ENCODE results near the gene RAB19. TPM values are rescaled to one million over a fixed set of nuclear protein-coding genes. Genes with fewer than 3 reads are reported as not detected.
"Not testable (repeated sequence)": the region's sequence is repeated elsewhere in the genome, so short reads cannot be mapped to it uniquely, and the experiment has no call there.

RAB19 gene
- polyA plus RNA-seq, 1 donor, result 1.2 TPM

- DNase-seq, result no peak
- Histone ChIP-seq H3K4me1 (ENCODE audit: control insufficient read depth, insufficient read depth, low read length) (no peaks in the 10 kb centered on the region), H3K4me3 (ENCODE audit: low read length) (no peak overlapping the region), H3K9me3 (ENCODE audit: control insufficient read depth, low read depth, low read length) (no peaks in the 10 kb centered on the region), H3K27ac (ENCODE audit: low read length) (no peak overlapping the region), H3K36me3 (ENCODE audit: control insufficient read depth, insufficient read depth, low read length) (no peaks in the 10 kb centered on the region), H3K27me3 (ENCODE audit: control insufficient read depth, insufficient read depth, low read length) (no peaks in the 10 kb centered on the region)
- 79% methylated on average over 2 of the region's 3 CpGs for WGBS (ENCODE audit: insufficient coverage, low lambda C conversion rate)
Observed at GRCh38 chr7:140400381-140400780, 3.5 kb upstream of the RAB19 start.

- Histone ChIP-seq H3K36me3 (ENCODE audit: control insufficient read depth, insufficient read depth, low read length) (no peaks in the 10 kb centered on the region), H3K27me3 (ENCODE audit: control insufficient read depth, insufficient read depth, low read length) (no peaks in the 10 kb centered on the region), H3K4me3 (ENCODE audit: low read length) (no peak overlapping the region), H3K4me1 (ENCODE audit: control insufficient read depth, insufficient read depth, low read length) (no peaks in the 10 kb centered on the region), H3K27ac (ENCODE audit: low read length) (no peak overlapping the region), H3K9me3 (ENCODE audit: control insufficient read depth, low read depth, low read length) (no peaks in the 10 kb centered on the region)
- DNase-seq, result no peak
- WGBS (ENCODE audit: insufficient coverage, low lambda C conversion rate), result no CpG with 5 or more reads among the region's 2 CpGs
Observed at GRCh38 chr7:140402178-140402835, 1.6 kb upstream of the RAB19 start.

- Histone ChIP-seq H3K4me3 (ENCODE audit: low read length) (peak overlapping the region; percentile 58), H3K27me3 (ENCODE audit: control insufficient read depth, insufficient read depth, low read length) (no peaks in the 10 kb centered on the region), H3K36me3 (ENCODE audit: control insufficient read depth, insufficient read depth, low read length) (no peaks in the 10 kb centered on the region), H3K4me1 (ENCODE audit: control insufficient read depth, insufficient read depth, low read length) (no peaks in the 10 kb centered on the region), H3K9me3 (ENCODE audit: control insufficient read depth, low read depth, low read length) (no peaks in the 10 kb centered on the region), H3K27ac (ENCODE audit: low read length) (no peak overlapping the region)
- 42% methylated on average over 2 of the region's 3 CpGs for WGBS (ENCODE audit: insufficient coverage, low lambda C conversion rate)
- no peak for DNase-seq
Observed at GRCh38 chr7:140404565-140405065, 757 bp downstream of the RAB19 start.

DNA sequence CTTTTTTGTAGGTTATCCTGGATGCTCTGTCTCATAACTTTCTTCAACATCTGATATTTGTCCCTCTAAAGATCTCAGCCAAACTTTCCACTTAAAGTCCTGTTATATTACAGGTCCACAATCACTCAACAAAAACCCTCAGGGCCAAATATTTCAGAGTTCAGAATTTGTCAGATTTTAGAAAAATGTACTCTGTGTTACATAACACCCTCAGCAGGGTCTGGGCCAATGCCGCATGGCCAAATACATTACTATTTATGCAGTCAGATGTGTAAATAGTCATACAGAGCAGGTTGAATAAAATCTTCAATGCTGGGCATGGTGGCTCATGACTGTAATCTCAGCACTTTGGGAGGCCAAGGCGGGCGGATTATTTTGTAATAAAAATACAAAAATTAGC, 11.5 kb downstream of the RAB19 start:
- H3K4me1 ChIP-seq (ENCODE audit: control insufficient read depth, insufficient read depth, low read length), result no peaks in the 10 kb centered on the region
- no peaks in the 10 kb centered on the region for H3K9me3 ChIP-seq (ENCODE audit: control insufficient read depth, low read depth, low read length)
- no CpG with 5 or more reads among the region's 3 CpGs for WGBS (ENCODE audit: insufficient coverage, low lambda C conversion rate)
- H3K4me3 ChIP-seq (ENCODE audit: low read length), result no peak overlapping the region
- H3K36me3 ChIP-seq (ENCODE audit: control insufficient read depth, insufficient read depth, low read length), result peaks cover 2% of the 10 kb centered on the region
- no peak for DNase-seq
- H3K27me3 ChIP-seq (ENCODE audit: control insufficient read depth, insufficient read depth, low read length), result no peaks in the 10 kb centered on the region
- H3K27ac ChIP-seq (ENCODE audit: low read length), result no peak overlapping the region

DNA sequence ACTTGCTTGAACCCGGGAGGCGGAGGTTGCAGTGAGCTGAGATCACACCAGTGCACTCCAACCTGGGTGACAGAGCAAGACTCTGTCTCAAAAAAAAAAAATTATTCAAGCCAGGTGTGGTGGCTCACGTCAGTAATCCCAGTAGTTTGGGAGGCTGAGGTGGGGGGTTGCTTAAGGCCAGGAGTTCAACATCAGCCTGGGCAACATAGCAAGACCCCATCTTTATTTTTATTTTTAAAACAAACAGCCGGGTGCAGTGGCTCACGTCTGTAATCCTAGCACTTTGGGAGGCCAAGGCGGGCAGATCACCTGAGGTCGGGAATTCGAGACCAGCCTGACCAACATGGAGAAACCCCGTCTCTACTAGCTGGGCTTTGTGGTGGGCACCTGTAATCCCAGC, 12.0 kb downstream of the RAB19 start:
- not testable (repeated sequence) for H3K36me3 ChIP-seq (ENCODE audit: control insufficient read depth, insufficient read depth, low read length); H3K4me1 ChIP-seq (ENCODE audit: control insufficient read depth, insufficient read depth, low read length); H3K9me3 ChIP-seq (ENCODE audit: control insufficient read depth, low read depth, low read length); H3K27ac ChIP-seq (ENCODE audit: low read length); H3K4me3 ChIP-seq (ENCODE audit: low read length); DNase-seq; H3K27me3 ChIP-seq (ENCODE audit: control insufficient read depth, insufficient read depth, low read length)
- WGBS (ENCODE audit: insufficient coverage, low lambda C conversion rate), result no CpG with 5 or more reads among the region's 9 CpGs

- Histone ChIP-seq H3K36me3 (ENCODE audit: control insufficient read depth, insufficient read depth, low read length) (peaks cover 2% of the 10 kb centered on the region), H3K27me3 (ENCODE audit: control insufficient read depth, insufficient read depth, low read length) (no peaks in the 10 kb centered on the region), H3K4me1 (ENCODE audit: control insufficient read depth, insufficient read depth, low read length) (no peaks in the 10 kb centered on the region), H3K4me3 (ENCODE audit: low read length) (no peak overlapping the region), H3K9me3 (ENCODE audit: control insufficient read depth, low read depth, low read length) (no peaks in the 10 kb centered on the region), H3K27ac (ENCODE audit: low read length) (no peak overlapping the region)
- WGBS (ENCODE audit: insufficient coverage, low lambda C conversion rate), result no CpG with 5 or more reads among the region's 8 CpGs
- no peak for DNase-seq
Observed at GRCh38 chr7:140416560-140416959, 12.7 kb downstream of the RAB19 start.

- H3K4me3 ChIP-seq (ENCODE audit: low read length), result no peak overlapping the region
- H3K27ac ChIP-seq (ENCODE audit: low read length), result no peak overlapping the region
- no CpG with 5 or more reads among the region's 8 CpGs for WGBS (ENCODE audit: insufficient coverage, low lambda C conversion rate)
- H3K4me1 ChIP-seq (ENCODE audit: control insufficient read depth, insufficient read depth, low read length), result no peaks in the 10 kb centered on the region
- H3K27me3 ChIP-seq (ENCODE audit: control insufficient read depth, insufficient read depth, low read length), result no peaks in the 10 kb centered on the region
- DNase-seq, result no peak
- peaks cover 2% of the 10 kb centered on the region for H3K36me3 ChIP-seq (ENCODE audit: control insufficient read depth, insufficient read depth, low read length)
- H3K9me3 ChIP-seq (ENCODE audit: control insufficient read depth, low read depth, low read length), result no peaks in the 10 kb centered on the region
Observed at GRCh38 chr7:140417456-140418155, 13.7 kb downstream of the RAB19 start.

DNA sequence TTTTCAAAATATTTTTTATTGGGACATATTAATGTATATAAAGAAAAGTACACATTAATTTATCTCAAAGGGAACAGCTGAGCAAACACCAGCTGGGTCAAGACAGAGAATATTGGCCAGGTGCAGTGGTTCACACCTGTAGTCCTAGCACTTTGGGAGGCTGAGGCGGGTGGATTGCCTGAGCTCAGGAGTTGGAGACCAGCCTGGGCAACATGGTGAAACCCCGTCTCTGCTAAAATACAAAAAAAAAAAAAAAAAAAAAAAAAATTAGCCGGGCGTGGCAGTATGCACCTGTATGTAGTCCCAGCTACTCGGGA, 14.3 kb downstream of the RAB19 start:
- 33% methylated on average over 1 of the region's 5 CpGs for WGBS (ENCODE audit: insufficient coverage, low lambda C conversion rate)
- H3K4me1 ChIP-seq (ENCODE audit: control insufficient read depth, insufficient read depth, low read length); H3K9me3 ChIP-seq (ENCODE audit: control insufficient read depth, low read depth, low read length); H3K27ac ChIP-seq (ENCODE audit: low read length); H3K4me3 ChIP-seq (ENCODE audit: low read length); H3K27me3 ChIP-seq (ENCODE audit: control insufficient read depth, insufficient read depth, low read length); H3K36me3 ChIP-seq (ENCODE audit: control insufficient read depth, insufficient read depth, low read length): not testable (repeated sequence)
- peak; percentile 14 to 16 for DNase-seq

GRCh38 chr7:140418653-140419052, 14.8 kb downstream of the RAB19 start:
- H3K4me3 ChIP-seq (ENCODE audit: low read length), result no peak overlapping the region
- no peaks in the 10 kb centered on the region for H3K4me1 ChIP-seq (ENCODE audit: control insufficient read depth, insufficient read depth, low read length)
- peaks cover under 1% of the 10 kb centered on the region for H3K36me3 ChIP-seq (ENCODE audit: control insufficient read depth, insufficient read depth, low read length)
- no peaks in the 10 kb centered on the region for H3K9me3 ChIP-seq (ENCODE audit: control insufficient read depth, low read depth, low read length)
- no peak overlapping the region for H3K27ac ChIP-seq (ENCODE audit: low read length)
- no peak for DNase-seq
- WGBS (ENCODE audit: insufficient coverage, low lambda C conversion rate), result 100% methylated on average over 1 of the region's 4 CpGs
- no peaks in the 10 kb centered on the region for H3K27me3 ChIP-seq (ENCODE audit: control insufficient read depth, insufficient read depth, low read length)

DNA sequence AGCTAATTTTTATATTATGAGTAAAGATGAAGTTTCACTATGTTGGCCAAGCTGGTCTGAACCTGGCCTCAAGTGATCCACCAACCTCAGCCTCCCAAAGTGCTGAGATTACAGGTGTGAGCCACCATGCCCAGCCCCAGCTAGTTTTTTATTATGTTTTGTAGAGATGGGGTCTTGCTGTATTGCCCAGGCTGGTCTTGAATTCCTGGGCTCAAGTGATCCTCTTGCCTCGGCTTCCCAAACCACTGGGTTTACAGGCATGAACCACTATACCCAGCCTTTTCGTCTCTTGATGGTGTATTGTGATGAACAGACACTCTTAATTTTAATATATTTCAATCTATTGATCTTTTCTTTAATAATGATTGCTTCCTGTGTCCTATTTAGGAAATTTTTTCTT, 17.7 kb downstream of the RAB19 start:
- H3K4me1 ChIP-seq (ENCODE audit: control insufficient read depth, insufficient read depth, low read length), result no peaks in the 10 kb centered on the region
- 86% methylated on average over 1 of the region's 2 CpGs for WGBS (ENCODE audit: insufficient coverage, low lambda C conversion rate)

GRCh38 chr7:140423501-140423900, 19.6 kb downstream of the RAB19 start:
- Histone ChIP-seq H3K9me3 (ENCODE audit: control insufficient read depth, low read depth, low read length) (no peaks in the 10 kb centered on the region), H3K27ac (ENCODE audit: low read length) (no peak overlapping the region), H3K4me1 (ENCODE audit: control insufficient read depth, insufficient read depth, low read length) (no peaks in the 10 kb centered on the region), H3K27me3 (ENCODE audit: control insufficient read depth, insufficient read depth, low read length) (no peaks in the 10 kb centered on the region), H3K4me3 (ENCODE audit: low read length) (no peak overlapping the region), H3K36me3 (ENCODE audit: control insufficient read depth, insufficient read depth, low read length) (peaks cover 5% of the 10 kb centered on the region)
- no CpG with 5 or more reads among the region's 3 CpGs for WGBS (ENCODE audit: insufficient coverage, low lambda C conversion rate)
- DNase-seq, result no peak

More for the DNA sequence above, 17.7 kb downstream of the RAB19 start:
- Histone ChIP-seq H3K9me3 (ENCODE audit: control insufficient read depth, low read depth, low read length) (no peaks in the 10 kb centered on the region), H3K27ac (ENCODE audit: low read length) (no peak overlapping the region), H3K36me3 (ENCODE audit: control insufficient read depth, insufficient read depth, low read length) (peaks cover 4% of the 10 kb centered on the region), H3K27me3 (ENCODE audit: control insufficient read depth, insufficient read depth, low read length) (no peaks in the 10 kb centered on the region), H3K4me3 (ENCODE audit: low read length) (no peak overlapping the region)
- DNase-seq, result no peak

All from large intestine (tissue), 3 donors.